Breast epithelium (tissue), 4 donors: ENCODE results near the gene WFDC5. TPM values are rescaled to one million over a fixed set of nuclear protein-coding genes. Genes with fewer than 3 reads are reported as not detected.

ENCODE experiments used
- DNase-seq, 2 donors: peaks; one replicate each; pipeline ENCODE4 v3.0.0-alpha.2; 2019; ENCODE audit warnings: low spot score in 2 of 2
- H3K27ac ChIP-seq, 2 donors: fragments of 200-600 bp; sonication (generic) in 1 of 2; one replicate each; pipeline ENCODE4 v1.5.1; 2016 to 2019; ENCODE audit warnings: mild to moderate bottlenecking in 1 of 2
- H3K27me3 ChIP-seq, 2 donors: fragments of 200-600 bp; sonication (generic) in 1 of 2; one replicate each; pipeline versions ENCODE4 v1.5.1 to v1.6.0; 2017 to 2019; ENCODE audit warnings: control low read depth in 1 of 2, mild to moderate bottlenecking in 1 of 2
- H3K36me3 ChIP-seq: fragments of 200-600 bp; one replicate; pipeline ENCODE4 v1.5.1; 2019
- H3K4me1 ChIP-seq, 2 donors: fragments of 200-600 bp; sonication (generic); one replicate each; pipeline ENCODE4 v1.5.1; 2016 to 2019; ENCODE audit warnings: control low read depth in 1 of 2
- H3K4me3 ChIP-seq, 3 donors: fragments of 200-600 bp; sonication (generic); 1 replicate in 2 of 3; 2 replicates in 1 of 3; pipeline ENCODE4 v1.5.1; 2016 to 2019; ENCODE audit warnings: mild to moderate bottlenecking in 3 of 3, moderate library complexity in 2 of 3
- H3K9me3 ChIP-seq, 2 donors: fragments of 200-600 bp; sonication (generic) in 1 of 2; one replicate each; pipeline ENCODE4 v1.5.1; 2016 to 2019; ENCODE audit warnings: control low read depth in 1 of 2
- CTCF ChIP-seq, 3 donors: fragments of 450-650 bp; IDR thresholded peaks; one replicate each; pipeline ENCODE4 v1.5.1; 2016 to 2017; ENCODE audit warnings: antibody characterized with exemption in 3 of 3, mild to moderate bottlenecking in 3 of 3, moderate library complexity in 3 of 3
- POLR2A ChIP-seq: fragments of 450-650 bp; IDR thresholded peaks from one replicate; pipeline ENCODE4 v1.6.1; 2016; ENCODE audit warnings: antibody characterized with exemption, mild to moderate bottlenecking, moderate library complexity
- POLR2AphosphoS5 ChIP-seq, 3 donors: sonication (generic); formaldehyde crosslinking; IDR thresholded peaks; one replicate each; pipeline ENCODE4 v1.6.1; 2017; ENCODE audit warnings: antibody characterized with exemption in 3 of 3
- intact Hi-C: fragments of 100-400 bp; cut with DNase I; formaldehyde crosslinking; loops from one replicate; pipeline ENCODE4 v1.15.1; 2023; ENCODE audit warnings: low total_unique reads
- total RNA-seq, 3 donors: library from RNA; depleted of rRNA; stranded (reverse); fragments of >200 nt; gene quantifications; one replicate each; pipeline ENCODE4 v1.1.0, GENCODE V29; 2016

The WFDC5 gene
- total RNA-seq, 3 donors from 2014 or later = not detected

GRCh38 chr20:45111285-45111684 is 3.7 kb downstream of the WFDC5 start:
- no peaks in the 10 kb centered on the region for H3K9me3 ChIP-seq
- H3K27ac ChIP-seq = no peak overlapping the region
- H3K4me3 ChIP-seq = no peak overlapping the region
- no peaks in the 10 kb centered on the region for H3K36me3 ChIP-seq
- no peaks in the 10 kb centered on the region for H3K27me3 ChIP-seq
- DNase-seq = no peak
- TF ChIP-seq POLR2AphosphoS5 (IDR thresholded peaks at IDR 0.05) (no peak), CTCF (IDR thresholded peaks at IDR 0.05) (no peak), POLR2A (no peak)
- intact Hi-C loops = no loop called here
- H3K4me1 ChIP-seq = no peaks in the 10 kb centered on the region

GRCh38 chr20:45110301-45110700 is 4.7 kb downstream of the WFDC5 start:
- no peak overlapping the region for H3K4me3 ChIP-seq
- TF ChIP-seq POLR2A (no peak), POLR2AphosphoS5 (IDR thresholded peaks at IDR 0.05) (no peak), CTCF (IDR thresholded peaks at IDR 0.05) (no peak)
- no peak overlapping the region for H3K27ac ChIP-seq
- H3K4me1 ChIP-seq = no peaks in the 10 kb centered on the region
- intact Hi-C loops = no loop called here
- no peaks in the 10 kb centered on the region for H3K27me3 ChIP-seq
- H3K9me3 ChIP-seq = no peaks in the 10 kb centered on the region
- H3K36me3 ChIP-seq = no peaks in the 10 kb centered on the region
- DNase-seq = no peak

GRCh38 chr20:45109634-45110033 is 5.3 kb downstream of the WFDC5 start:
- no peaks in the 10 kb centered on the region for H3K27me3 ChIP-seq
- no peak for DNase-seq
- no peak overlapping the region for H3K27ac ChIP-seq
- no peaks in the 10 kb centered on the region for H3K9me3 ChIP-seq
- H3K4me3 ChIP-seq = no peak overlapping the region
- no peaks in the 10 kb centered on the region for H3K36me3 ChIP-seq
- TF ChIP-seq CTCF (IDR thresholded peaks at IDR 0.05) = no peak
- H3K4me1 ChIP-seq = no peaks in the 10 kb centered on the region
- intact Hi-C loops = no loop called here

- Histone ChIP-seq H3K27ac (no peak overlapping the region), H3K4me1 (no peaks in the 10 kb centered on the region), H3K27me3 (no peaks in the 10 kb centered on the region), H3K36me3 (no peaks in the 10 kb centered on the region), H3K4me3 (no peak overlapping the region), H3K9me3 (no peaks in the 10 kb centered on the region)
- intact Hi-C loops = no loop called here
- TF ChIP-seq CTCF (IDR thresholded peaks at IDR 0.05) = no peak
- no peak for TF ChIP-seq POLR2A
- no peak for TF ChIP-seq POLR2AphosphoS5 (IDR thresholded peaks at IDR 0.05)
- no peak for DNase-seq
These were observed 9.7 kb downstream of the WFDC5 start for GRCh38 chr20:45105317-45105716.

- intact Hi-C loops = no loop called here
- Histone ChIP-seq H3K27ac (no peak overlapping the region), H3K4me3 (no peak overlapping the region), H3K27me3 (no peaks in the 10 kb centered on the region), H3K36me3 (no peaks in the 10 kb centered on the region), H3K4me1 (no peaks in the 10 kb centered on the region), H3K9me3 (no peaks in the 10 kb centered on the region)
- DNase-seq = no peak
- TF ChIP-seq POLR2AphosphoS5 (IDR thresholded peaks at IDR 0.05) (no peak), POLR2A (no peak), CTCF (IDR thresholded peaks at IDR 0.05) (no peak)
These were observed 10.2 kb downstream of the WFDC5 start for GRCh38 chr20:45104786-45105185.
